Activated T-helper 9 cell treated with anti-CD3 and anti-CD28 coated beads, Interleukin-2, amount 50 U/mL, for 16 hours (primary cell): ENCODE results near the gene KLRC3.
"Not testable (repeated sequence)": the region's sequence is repeated elsewhere in the genome, so short reads cannot be mapped to it uniquely, and the experiment has no call there.

Source experiments
- DNase-seq: peaks from one replicate; pipeline ENCODE4 v3.0.0-alpha.2; 2020; ENCODE audit warnings: low read depth

The KLRC3 gene

GRCh38 chr12:10420334-10420733 is at the start of gene KLRC3:
Gene KLRC3, minus strand, starts transcription at chr12:10420595. Its CDS starts 45 bp downstream, at chr12:10420550.
- not testable (repeated sequence) for DNase-seq

- no peak for DNase-seq
Observed at GRCh38 chr12:10469701-10470100, 49.3 kb upstream of the KLRC3 start.

- DNase-seq: no peak
Observed at GRCh38 chr12:10466311-10466710, 45.9 kb upstream of the KLRC3 start.

GRCh38 chr12:10457760-10458159 is 37.4 kb upstream of the KLRC3 start:
- DNase-seq: no peak

GRCh38 chr12:10456856-10457255 is 36.5 kb upstream of the KLRC3 start:
- no peak for DNase-seq

- no peak for DNase-seq
Observed at GRCh38 chr12:10455766-10456165, 35.4 kb upstream of the KLRC3 start.

- DNase-seq: no peak
Observed at GRCh38 chr12:10454531-10454930, 34.1 kb upstream of the KLRC3 start.

- DNase-seq: no peak
Observed at GRCh38 chr12:10453156-10453555, 32.8 kb upstream of the KLRC3 start, which contains the start of gene KLRC1. Gene KLRC1, minus strand, starts transcription at chr12:10453377. Its CDS starts 2,221 bp downstream, at chr12:10451156.

- DNase-seq: no peak
Observed at GRCh38 chr12:10448236-10448635, 27.8 kb upstream of the KLRC3 start.

GRCh38 chr12:10446052-10446451 is 25.7 kb upstream of the KLRC3 start:
- DNase-seq: not testable (repeated sequence)

- DNase-seq: not testable (repeated sequence)
Observed at GRCh38 chr12:10441144-10441543, 20.7 kb upstream of the KLRC3 start.

- DNase-seq: not testable (repeated sequence)
Observed at GRCh38 chr12:10439608-10440274, 19.3 kb upstream of the KLRC3 start.

- not testable (repeated sequence) for DNase-seq
Observed at GRCh38 chr12:10437601-10438000, 17.2 kb upstream of the KLRC3 start.

- not testable (repeated sequence) for DNase-seq
Observed at GRCh38 chr12:10435816-10436215, 15.4 kb upstream of the KLRC3 start, which contains the start of gene KLRC2. Gene KLRC2, minus strand, starts transcription at chr12:10436010. Its CDS starts 24 bp downstream, at chr12:10435986.

GRCh38 chr12:10430623-10431022 is 10.2 kb upstream of the KLRC3 start:
- not testable (repeated sequence) for DNase-seq

GRCh38 chr12:10425938-10426337 is 5.5 kb upstream of the KLRC3 start:
- not testable (repeated sequence) for DNase-seq

- DNase-seq: not testable (repeated sequence)
Observed at GRCh38 chr12:10424260-10424899, 4.0 kb upstream of the KLRC3 start.

- DNase-seq: not testable (repeated sequence)
Observed at GRCh38 chr12:10422159-10422558, 1.8 kb upstream of the KLRC3 start.

- DNase-seq: no peak
Observed at GRCh38 chr12:10409392-10409791, 11.0 kb downstream of the KLRC3 start, which contains the start of gene KLRC4. Gene KLRC4, minus strand, starts transcription at chr12:10409757. Its CDS starts 182 bp downstream, at chr12:10409575.

- no peak for DNase-seq
Observed at GRCh38 chr12:10408842-10409241, 11.6 kb downstream of the KLRC3 start.

- DNase-seq: no peak
Observed at GRCh38 chr12:10406725-10407124, 13.7 kb downstream of the KLRC3 start.

- DNase-seq: no peak
Observed at GRCh38 chr12:10405294-10405693, 15.1 kb downstream of the KLRC3 start.

GRCh38 chr12:10404798-10405197 is 15.6 kb downstream of the KLRC3 start:
- DNase-seq: no peak
